ENCODE data around the gene TRIM46.
"Not testable (repeated sequence)": the region's sequence is repeated elsewhere in the genome, so short reads cannot be mapped to it uniquely, and the experiment has no call there.

TRIM46 gene

DNA sequence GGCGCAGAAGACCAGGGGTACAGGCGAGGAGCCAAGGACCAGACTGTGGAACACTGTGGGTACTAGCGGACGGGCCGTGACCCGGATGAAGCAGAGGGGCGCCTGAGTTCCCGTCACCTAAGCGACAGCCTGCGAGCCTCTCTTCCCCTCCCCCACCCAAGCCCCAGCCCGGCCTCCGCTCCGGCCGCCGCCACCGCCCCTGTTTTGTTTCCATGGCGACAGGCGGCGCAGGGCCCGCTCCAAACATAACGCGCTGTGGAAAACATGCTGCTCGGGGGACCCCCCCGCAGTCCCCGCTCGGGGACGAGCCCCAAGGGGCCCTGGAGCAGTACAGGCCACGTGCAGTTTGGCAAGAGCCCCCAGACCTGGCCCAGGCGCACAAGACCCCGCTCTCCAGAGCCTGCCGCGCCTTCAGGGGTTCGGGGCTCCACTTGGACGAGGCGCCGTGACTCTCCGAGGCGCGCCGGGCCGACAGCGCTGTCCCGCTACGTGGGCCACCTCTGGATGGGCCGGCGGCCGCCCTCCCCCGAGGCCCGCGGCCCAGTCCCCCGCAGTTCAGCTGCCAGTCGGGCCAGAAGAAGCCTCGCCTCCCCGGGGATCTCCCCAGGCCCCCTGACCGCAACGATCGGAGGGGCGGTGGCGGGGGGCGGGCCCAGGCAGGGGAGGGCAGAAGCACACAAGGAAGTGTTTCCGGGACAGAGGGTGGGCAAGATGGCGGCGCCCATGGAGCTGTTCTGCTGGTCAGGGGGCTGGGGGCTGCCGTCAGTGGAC lies 35.1 kb downstream of the TRIM46 start, which contains the start of gene MTX1:
Gene MTX1, plus strand, starts transcription at position 155 of the 771 bp plus-strand sequence. Its CDS starts 110 bp downstream, at position 265.
- ATAC-seq: peak; percentile 86 to 89

- no peak for ATAC-seq
Observed at GRCh38 chr1:155209312-155209721, 35.7 kb downstream of the TRIM46 start.

- ATAC-seq: no peak
Observed at GRCh38 chr1:155210314-155211104, 36.9 kb downstream of the TRIM46 start.

DNA sequence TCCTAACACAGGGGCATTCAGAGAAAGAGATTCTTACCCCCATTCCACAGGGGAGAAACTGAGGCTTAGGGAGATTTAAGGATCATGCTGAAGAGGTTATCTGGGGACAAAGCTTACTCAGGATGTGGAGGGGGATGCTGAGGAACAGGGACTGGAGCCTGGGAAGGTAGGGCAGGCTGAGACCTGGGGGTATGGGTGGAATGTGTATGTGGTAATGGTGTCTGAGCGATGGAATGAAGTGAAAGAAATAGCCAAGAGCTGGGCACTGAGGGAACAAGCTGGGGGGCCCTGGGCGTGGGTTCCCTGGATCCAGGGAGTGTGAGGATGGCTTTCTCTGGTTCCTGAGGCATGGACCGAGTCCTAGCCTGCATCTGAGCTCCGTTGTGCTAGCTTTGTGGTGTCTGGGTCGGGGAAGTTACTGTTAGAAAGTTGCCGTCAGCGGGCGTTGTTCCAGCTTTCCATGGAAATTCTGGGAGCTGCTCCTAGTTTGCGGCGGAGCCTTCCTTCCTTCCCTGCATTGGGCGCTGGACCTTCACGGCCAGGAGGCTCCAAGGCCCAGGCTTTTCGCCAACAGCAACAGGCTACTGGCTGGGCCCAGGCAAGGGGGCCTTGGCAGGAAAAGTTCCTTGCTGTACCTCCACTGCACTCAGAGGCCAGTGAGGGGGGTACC lies 37.9 kb downstream of the TRIM46 start:
- not testable (repeated sequence) for ATAC-seq

- not testable (repeated sequence) for ATAC-seq
Observed at GRCh38 chr1:155212051-155212440, 38.4 kb downstream of the TRIM46 start.

GRCh38 chr1:155214702-155215101 lies 41.1 kb downstream of the TRIM46 start:
- not testable (repeated sequence) for ATAC-seq

DNA sequence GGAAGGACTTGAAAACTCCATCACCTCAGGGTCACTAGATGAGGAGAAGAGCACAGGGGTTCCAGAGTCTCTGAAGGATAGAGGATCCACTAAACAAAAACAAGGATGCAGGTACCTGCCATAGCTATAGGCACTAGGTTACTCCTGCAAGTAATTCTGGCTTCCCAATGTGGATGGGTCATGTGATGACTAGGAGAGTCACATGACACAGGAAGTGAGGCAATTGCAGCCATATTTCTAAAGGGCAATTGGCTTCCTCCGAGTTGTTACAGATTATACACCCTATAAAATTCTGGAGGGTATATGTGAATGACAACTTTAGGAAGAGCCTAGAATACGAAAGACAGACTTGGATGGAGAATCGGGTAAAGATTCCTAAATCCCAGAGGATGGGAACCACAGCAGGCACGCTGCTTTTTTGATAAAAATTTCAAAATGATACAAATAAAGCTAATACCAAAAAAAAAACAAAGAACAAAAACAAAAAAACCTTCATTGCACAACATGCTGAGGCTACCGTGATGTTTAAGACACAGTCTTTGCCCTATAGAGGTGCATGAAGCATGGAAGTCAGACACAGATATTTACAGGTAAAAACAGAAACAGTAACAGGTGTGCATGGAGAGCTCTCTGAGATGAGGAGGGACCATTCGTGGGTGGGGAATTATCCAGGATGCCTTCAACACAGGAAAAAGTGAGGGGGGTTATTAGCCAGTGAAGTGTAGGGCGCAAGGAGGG lies 45.4 kb downstream of the TRIM46 start:
- no peak for ATAC-seq

DNA sequence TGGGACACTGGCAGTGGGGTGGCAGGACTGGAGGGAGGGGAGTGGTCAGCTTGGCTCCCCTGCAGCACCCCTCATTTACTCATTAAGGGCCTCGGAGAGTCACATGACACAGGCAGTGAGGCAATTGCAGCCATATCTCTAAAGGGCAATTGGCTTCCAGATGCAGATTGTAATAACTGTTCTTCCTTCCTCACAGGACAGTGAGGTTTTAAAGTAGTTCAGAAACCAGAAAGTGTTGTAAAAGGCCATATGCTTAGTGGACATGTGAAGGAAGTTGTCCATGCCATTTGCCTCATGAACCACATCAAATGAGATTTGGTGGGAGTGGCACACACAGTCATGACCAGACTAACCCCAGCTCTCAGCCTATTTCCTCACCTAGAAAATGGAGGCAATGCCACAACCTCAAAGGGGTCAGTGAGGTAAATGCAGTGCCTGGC lies 46.0 kb downstream of the TRIM46 start:
- ATAC-seq: no peak

DNA sequence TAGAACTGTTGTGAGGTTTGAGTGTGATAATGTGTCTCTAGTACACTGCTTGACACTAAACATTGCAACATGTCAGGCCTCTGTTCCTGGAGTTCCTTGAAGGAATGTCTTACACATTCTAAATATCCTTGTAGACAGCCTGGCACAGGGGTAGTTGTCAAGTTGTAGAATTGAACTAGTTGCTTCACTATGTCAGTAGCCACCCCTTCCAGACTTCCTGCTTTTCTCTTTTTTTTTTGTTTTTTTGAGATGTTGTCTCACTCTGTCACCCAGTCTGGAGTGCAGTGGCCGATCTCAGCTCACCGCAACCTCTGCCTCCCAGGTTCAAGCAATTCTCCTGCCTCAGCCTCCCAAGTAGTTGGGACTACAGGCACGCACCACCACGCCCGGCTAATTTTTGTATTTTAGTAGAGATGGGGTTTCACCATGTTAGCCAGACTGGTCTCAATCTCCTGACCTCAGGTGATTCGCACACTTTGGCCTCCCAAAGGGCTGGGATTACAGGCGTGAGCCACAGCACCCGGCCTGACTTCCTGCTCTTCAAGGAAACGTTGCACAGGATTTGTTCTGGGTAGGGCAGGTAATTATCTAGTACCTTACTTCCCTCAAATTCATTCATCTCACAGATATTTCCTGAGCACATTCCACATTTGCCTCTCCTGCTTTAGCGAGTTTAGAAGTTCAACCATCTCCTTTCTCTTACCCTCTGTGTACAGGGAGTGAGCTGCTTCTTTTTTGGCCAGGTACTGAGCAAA lies 46.7 kb downstream of the TRIM46 start:
- not testable (repeated sequence) for ATAC-seq

DNA sequence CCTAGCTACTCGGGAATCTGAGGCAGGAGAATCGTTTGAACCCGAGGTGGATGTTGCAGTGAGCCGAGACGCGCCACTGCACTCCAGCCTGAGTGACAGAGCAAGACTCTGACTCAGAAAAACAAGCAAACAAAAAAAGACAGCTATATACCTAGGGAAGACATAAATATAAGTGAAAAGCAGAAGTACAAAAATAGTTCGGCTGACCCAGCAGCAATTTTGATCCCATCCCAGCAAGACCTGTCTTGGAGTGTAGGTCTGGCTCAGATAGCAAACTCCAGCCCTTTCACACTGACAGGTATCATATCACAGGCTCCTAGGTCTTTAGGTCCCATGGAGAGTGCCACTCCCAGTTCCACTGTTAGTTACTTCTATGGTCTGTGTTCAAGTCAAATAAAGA lies 49.4 kb downstream of the TRIM46 start:
- no peak for ATAC-seq

- ATAC-seq: not testable (repeated sequence)
Observed at GRCh38 chr1:155225404-155225759, 51.7 kb downstream of the TRIM46 start.

- peak; percentile 46 to 53 for ATAC-seq
Observed at GRCh38 chr1:155226188-155226909, 52.7 kb downstream of the TRIM46 start.

DNA sequence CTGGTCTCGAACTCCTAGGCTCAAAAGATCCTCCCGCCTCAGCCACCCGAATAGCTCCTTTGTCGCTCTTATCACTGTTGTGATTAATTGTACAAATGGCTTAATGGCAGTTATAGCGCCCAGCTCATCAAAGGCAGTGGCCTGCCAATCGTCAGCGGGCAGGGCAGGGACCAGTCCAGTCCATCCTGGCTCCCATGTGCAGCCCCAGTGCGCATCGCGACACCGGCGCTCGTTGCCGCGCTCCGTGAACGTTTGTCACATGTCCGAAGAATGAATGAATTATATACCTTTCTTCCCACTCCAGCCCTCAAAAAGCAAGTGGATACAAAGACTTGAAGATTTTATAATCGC lies 53.2 kb downstream of the TRIM46 start:
- ATAC-seq: peak; percentile 24 to 38

DNA sequence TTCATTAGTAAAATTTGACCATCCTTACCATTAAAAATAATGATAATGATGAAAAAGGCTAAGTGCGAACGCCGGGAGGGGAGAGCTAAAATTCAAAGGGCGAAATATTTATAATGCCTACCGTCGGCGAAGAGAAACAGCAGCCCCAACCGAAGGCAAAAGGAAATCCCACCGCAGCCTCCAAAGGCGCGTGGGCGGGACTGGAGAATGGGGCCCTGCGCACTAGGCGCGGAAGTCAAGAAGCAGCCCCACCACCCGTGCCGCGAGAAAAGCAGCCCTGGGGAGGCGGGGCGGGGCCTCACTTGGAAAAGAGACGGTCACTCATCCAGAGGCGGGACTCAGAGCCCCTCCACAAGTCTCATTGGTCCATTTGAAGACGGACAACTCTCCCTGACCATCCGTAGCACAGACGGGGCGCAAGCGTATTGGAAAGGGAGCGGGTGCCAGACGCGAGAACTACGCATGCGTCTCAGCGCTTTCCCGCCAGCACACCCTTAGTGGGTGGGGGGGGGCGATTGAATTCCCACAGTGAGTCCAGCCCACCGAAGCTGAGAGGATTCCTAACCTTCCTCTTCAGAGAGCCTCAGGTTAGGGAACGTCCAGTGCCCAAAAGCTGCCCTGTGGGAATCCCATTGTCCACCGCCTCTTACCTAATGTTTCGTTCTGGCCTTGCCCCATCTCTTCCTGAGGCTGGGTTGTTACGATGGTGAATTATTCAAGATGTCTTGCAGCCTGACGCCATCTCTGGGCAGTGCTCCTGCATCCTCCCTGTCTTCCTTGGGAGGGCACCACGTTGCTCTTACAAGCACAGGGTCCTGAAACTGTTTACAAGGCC lies 53.8 kb downstream of the TRIM46 start:
- peak; percentile 95 for ATAC-seq

- no peak for ATAC-seq
Observed at GRCh38 chr1:155228096-155228427, 54.4 kb downstream of the TRIM46 start.

GRCh38 chr1:155231302-155231701 lies 57.7 kb downstream of the TRIM46 start:
- not testable (repeated sequence) for ATAC-seq

DNA sequence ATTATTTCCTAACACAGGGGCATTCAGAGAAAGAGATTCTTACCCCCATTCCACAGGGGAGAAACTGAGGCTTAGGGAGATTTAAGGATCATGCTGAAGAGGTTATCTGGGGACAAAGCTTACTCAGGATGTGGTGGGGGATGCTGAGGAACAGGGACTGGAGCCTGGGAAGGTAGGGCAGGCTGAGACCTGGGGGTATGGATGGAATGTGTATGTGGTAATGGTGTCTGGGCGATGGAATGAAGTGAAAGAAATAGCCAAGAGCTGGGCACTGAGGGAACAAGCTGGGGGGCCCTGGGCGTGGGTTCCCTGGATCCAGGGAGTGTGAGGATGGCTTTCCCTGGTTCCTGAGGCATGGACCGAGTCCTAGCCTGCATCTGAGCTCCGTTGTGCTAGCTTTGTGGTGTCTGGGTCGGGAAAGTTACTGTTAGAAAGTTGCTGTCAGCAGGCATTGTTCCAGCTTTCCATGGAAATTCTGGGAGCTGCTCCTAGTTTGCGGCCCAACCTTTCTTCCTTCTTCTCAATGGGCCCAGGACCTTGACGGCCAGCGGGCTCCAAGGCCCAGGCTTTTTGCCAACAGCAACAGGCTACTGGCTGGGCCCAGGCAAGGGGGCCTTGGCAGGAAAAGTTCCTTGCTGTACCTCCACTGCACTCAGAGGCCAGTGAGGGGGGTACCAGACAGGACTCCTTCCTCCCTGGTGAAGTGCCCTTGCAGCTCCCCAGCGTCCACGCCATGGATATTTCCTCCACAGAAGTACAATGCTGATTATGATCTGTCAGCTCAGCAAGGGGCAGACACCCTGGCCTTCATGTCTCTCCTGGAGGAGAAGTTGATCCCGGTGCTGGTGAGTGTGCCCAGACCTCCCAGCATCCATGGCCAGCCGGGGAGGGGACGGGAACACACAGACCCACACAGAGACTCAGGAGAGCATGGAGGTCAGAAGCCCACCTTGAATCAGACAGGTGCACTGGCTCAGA lies 58.6 kb downstream of the TRIM46 start:
- ATAC-seq: not testable (repeated sequence)

DNA sequence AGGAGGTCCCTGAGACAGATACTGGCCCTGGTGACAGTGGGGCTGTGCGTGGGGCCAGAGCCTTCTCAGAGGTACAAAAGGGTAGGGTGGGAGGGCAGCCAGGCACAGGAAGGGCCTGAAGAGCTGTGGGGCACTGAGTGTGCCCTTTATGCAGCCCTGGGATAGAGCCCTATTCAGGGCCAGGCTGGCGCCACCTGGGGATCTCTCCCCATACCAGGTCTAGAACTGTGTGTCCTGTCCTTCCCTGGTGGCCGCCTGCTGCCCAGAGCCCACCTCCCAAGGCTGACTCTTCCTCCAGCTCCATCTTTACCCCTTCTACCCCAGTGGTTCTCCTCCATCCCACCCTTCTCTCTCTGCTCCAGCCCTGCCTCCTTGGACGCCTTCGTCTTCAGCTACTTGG lies 59.9 kb downstream of the TRIM46 start:
- ATAC-seq: not testable (repeated sequence)
